GM19023 (cell line): ENCODE results near the gene SYNDIG1L.
"Not testable (repeated sequence)": the region's sequence is repeated elsewhere in the genome, so short reads cannot be mapped to it uniquely, and the experiment has no call there.

ENCODE experiments used
- ATAC-seq: cut with Tn5 transposase; IDR thresholded peaks from one replicate; pipeline ENCODE4 v1.9.1; 2021; ENCODE audit warnings: mild to moderate bottlenecking, moderate library complexity; ENCODE audit not compliant: unreplicated experiment

Gene SYNDIG1L

GRCh38 chr14:74426202-74426582, at the start of gene SYNDIG1L:
Gene SYNDIG1L (minus strand): TSS chr14:74426210. CDS start chr14:74409744, 16,466 bp downstream.
- ATAC-seq: no peak

GRCh38 chr14:74475678-74476077, 49.7 kb upstream of the SYNDIG1L start:
- ATAC-seq: no peak

- ATAC-seq: no peak
These were observed 48.4 kb upstream of the SYNDIG1L start for GRCh38 chr14:74474376-74474775.

- no peak for ATAC-seq
These were observed 46.6 kb upstream of the SYNDIG1L start for GRCh38 chr14:74472601-74473000.

GRCh38 chr14:74469548-74470518, 43.8 kb upstream of the SYNDIG1L start:
- no peak for ATAC-seq

- no peak for ATAC-seq
These were observed 42.5 kb upstream of the SYNDIG1L start for GRCh38 chr14:74468513-74468912.

- ATAC-seq: no peak
These were observed 39.3 kb upstream of the SYNDIG1L start for GRCh38 chr14:74465335-74465734.

GRCh38 chr14:74464785-74465184, 38.8 kb upstream of the SYNDIG1L start:
- no peak for ATAC-seq

- ATAC-seq: no peak
These were observed 37.7 kb upstream of the SYNDIG1L start for GRCh38 chr14:74463697-74464096.

- no peak for ATAC-seq
These were observed 37.0 kb upstream of the SYNDIG1L start for GRCh38 chr14:74462993-74463392.

- ATAC-seq: no peak
These were observed 34.0 kb upstream of the SYNDIG1L start for GRCh38 chr14:74459976-74460375.

- ATAC-seq: no peak
These were observed 33.4 kb upstream of the SYNDIG1L start for GRCh38 chr14:74459289-74459946.

- no peak for ATAC-seq
These were observed 31.5 kb upstream of the SYNDIG1L start for GRCh38 chr14:74457565-74457895.

GRCh38 chr14:74456684-74457564, 30.9 kb upstream of the SYNDIG1L start:
- ATAC-seq: no peak

GRCh38 chr14:74454397-74454796, 28.4 kb upstream of the SYNDIG1L start:
- not testable (repeated sequence) for ATAC-seq

GRCh38 chr14:74444866-74445265, 18.9 kb upstream of the SYNDIG1L start:
- no peak for ATAC-seq

- ATAC-seq: no peak
These were observed 16.7 kb upstream of the SYNDIG1L start for GRCh38 chr14:74442757-74443156.

GRCh38 chr14:74441113-74441512, 15.1 kb upstream of the SYNDIG1L start:
- ATAC-seq: no peak

- ATAC-seq: no peak
These were observed 12.4 kb upstream of the SYNDIG1L start for GRCh38 chr14:74438351-74438915.

GRCh38 chr14:74437496-74438053, 11.6 kb upstream of the SYNDIG1L start:
- ATAC-seq: no peak
